Activated T-cell treated with anti-CD3 and anti-CD28 coated beads, Interleukin-2, amount 50 U/mL, for 4 hours (primary cell): ENCODE results near the gene LCAT. TPM values are rescaled to one million over a fixed set of nuclear protein-coding genes. Genes with fewer than 3 reads are reported as not detected.

Source experiments
- ATAC-seq, 2 donors: fragments of 200-7000 bp; cut with Tn5 transposase; one replicate each; pipeline ENCODE4 v1.10.0; 2021
- DNase-seq: peaks from one replicate; pipeline ENCODE4 v3.0.0-alpha.2; 2020
- H3K27me3 Mint-ChIP-seq: one replicate; pipeline ENCODE4 v1.8.0; 2021; ENCODE audit warnings: low read depth, mixed read lengths
- H3K36me3 Mint-ChIP-seq: one replicate; pipeline ENCODE4 v1.8.0; 2022; ENCODE audit warnings: mixed read lengths; ENCODE audit not compliant: insufficient read depth
- H3K4me1 Mint-ChIP-seq: one replicate; pipeline ENCODE4 v1.8.0; 2021; ENCODE audit warnings: low read depth, mixed read lengths
- H3K4me3 Mint-ChIP-seq: one replicate; pipeline ENCODE4 v1.8.0; 2021; ENCODE audit warnings: mild to moderate bottlenecking, moderate library complexity, mixed read lengths
- H3K9me3 Mint-ChIP-seq: one replicate; pipeline ENCODE4 v1.8.0; 2021; ENCODE audit warnings: mixed read lengths
- total RNA-seq, 3 donors: library from RNA; stranded (reverse); gene quantifications; one replicate each; pipeline ENCODE4 v1.2.1, GENCODE V29; 2021

LCAT gene
- total RNA-seq, 3 donors from 2014 or later = 8.0 to 9.1 (median 8.1) TPM

- DNase-seq (no peak), ATAC-seq (no peak)
- Mint-ChIP-seq H3K27me3 (no peaks in the 10 kb centered on the region), H3K4me3 (no peak overlapping the region), H3K36me3 (peaks cover 10% of the 10 kb centered on the region), H3K4me1 (peaks cover 15% of the 10 kb centered on the region), H3K9me3 (no peaks in the 10 kb centered on the region)
Measured at GRCh38 chr16:67963662-67964321, 19.9 kb upstream of the LCAT start.

- ATAC-seq (no peak), DNase-seq (no peak)
- Mint-ChIP-seq H3K9me3 (no peaks in the 10 kb centered on the region), H3K36me3 (peaks cover 12% of the 10 kb centered on the region), H3K27me3 (no peaks in the 10 kb centered on the region), H3K4me3 (no peak overlapping the region), H3K4me1 (peaks cover 15% of the 10 kb centered on the region)
Measured at GRCh38 chr16:67963292-67963661, 19.4 kb upstream of the LCAT start.

- peaks cover 14% of the 10 kb centered on the region for H3K36me3 Mint-ChIP-seq
- ATAC-seq (no peak), DNase-seq (no peak)
- H3K4me3 Mint-ChIP-seq = no peak overlapping the region
- H3K9me3 Mint-ChIP-seq = no peaks in the 10 kb centered on the region
- no peaks in the 10 kb centered on the region for H3K27me3 Mint-ChIP-seq
- peaks cover 8% of the 10 kb centered on the region for H3K4me1 Mint-ChIP-seq
Measured at GRCh38 chr16:67962135-67962534, 18.2 kb upstream of the LCAT start.

- DNase-seq = no peak
- Mint-ChIP-seq H3K27me3 (no peaks in the 10 kb centered on the region), H3K4me1 (peaks cover 2% of the 10 kb centered on the region), H3K4me3 (no peak overlapping the region), H3K9me3 (no peaks in the 10 kb centered on the region), H3K36me3 (peaks cover 14% of the 10 kb centered on the region)
- no peak for ATAC-seq
Measured at GRCh38 chr16:67961551-67961957, 17.6 kb upstream of the LCAT start.

- no peaks in the 10 kb centered on the region for H3K27me3 Mint-ChIP-seq
- H3K9me3 Mint-ChIP-seq = no peaks in the 10 kb centered on the region
- ATAC-seq (no peak), DNase-seq (no peak)
- no peaks in the 10 kb centered on the region for H3K4me1 Mint-ChIP-seq
- H3K36me3 Mint-ChIP-seq = peaks cover 14% of the 10 kb centered on the region
- no peak overlapping the region for H3K4me3 Mint-ChIP-seq
Measured at GRCh38 chr16:67959536-67960329, 15.8 kb upstream of the LCAT start.

GRCh38 chr16:67957622-67958021 is 13.7 kb upstream of the LCAT start:
- ATAC-seq (no peak), DNase-seq (no peak)
- Mint-ChIP-seq H3K27me3 (no peaks in the 10 kb centered on the region), H3K9me3 (no peaks in the 10 kb centered on the region), H3K4me3 (no peak overlapping the region), H3K4me1 (no peaks in the 10 kb centered on the region), H3K36me3 (peaks cover 11% of the 10 kb centered on the region)

GRCh38 chr16:67954421-67955196 is 10.7 kb upstream of the LCAT start:
- no peaks in the 10 kb centered on the region for H3K27me3 Mint-ChIP-seq
- no peaks in the 10 kb centered on the region for H3K9me3 Mint-ChIP-seq
- ATAC-seq (no peak), DNase-seq (no peak)
- no peak overlapping the region for H3K4me3 Mint-ChIP-seq
- H3K36me3 Mint-ChIP-seq = peaks cover 9% of the 10 kb centered on the region
- H3K4me1 Mint-ChIP-seq = no peaks in the 10 kb centered on the region

- ATAC-seq = no peak
- no peak overlapping the region for H3K4me3 Mint-ChIP-seq
- no peak for DNase-seq
- no peaks in the 10 kb centered on the region for H3K27me3 Mint-ChIP-seq
- H3K9me3 Mint-ChIP-seq = no peaks in the 10 kb centered on the region
- no peaks in the 10 kb centered on the region for H3K4me1 Mint-ChIP-seq
- peaks cover 9% of the 10 kb centered on the region for H3K36me3 Mint-ChIP-seq
Measured at GRCh38 chr16:67953641-67954375, 9.9 kb upstream of the LCAT start.

GRCh38 chr16:67951485-67951884 is 7.6 kb upstream of the LCAT start:
- Mint-ChIP-seq H3K4me3 (no peak overlapping the region), H3K27me3 (no peaks in the 10 kb centered on the region), H3K9me3 (no peaks in the 10 kb centered on the region), H3K4me1 (no peaks in the 10 kb centered on the region), H3K36me3 (peaks cover 4% of the 10 kb centered on the region)
- DNase-seq (no peak), ATAC-seq (no peak)

- H3K4me3 Mint-ChIP-seq = no peak overlapping the region
Measured at GRCh38 chr16:67950335-67950843, 6.5 kb upstream of the LCAT start.

GRCh38 chr16:67949645-67950044 is 5.7 kb upstream of the LCAT start:
- DNase-seq = no peak
- H3K36me3 Mint-ChIP-seq = peaks cover 4% of the 10 kb centered on the region
- no peaks in the 10 kb centered on the region for H3K27me3 Mint-ChIP-seq
- H3K9me3 Mint-ChIP-seq = no peaks in the 10 kb centered on the region
- no peak for ATAC-seq
- no peak overlapping the region for H3K4me3 Mint-ChIP-seq
- H3K4me1 Mint-ChIP-seq = no peaks in the 10 kb centered on the region

More at GRCh38 chr16:67950335-67950843, 6.5 kb upstream of the LCAT start:
- H3K36me3 Mint-ChIP-seq = peaks cover 4% of the 10 kb centered on the region
- ATAC-seq = no peak
- no peak for DNase-seq
- H3K27me3 Mint-ChIP-seq = no peaks in the 10 kb centered on the region
- H3K9me3 Mint-ChIP-seq = no peaks in the 10 kb centered on the region
- H3K4me1 Mint-ChIP-seq = no peaks in the 10 kb centered on the region

- Mint-ChIP-seq H3K9me3 (no peaks in the 10 kb centered on the region), H3K4me1 (no peaks in the 10 kb centered on the region), H3K36me3 (peaks cover 4% of the 10 kb centered on the region), H3K27me3 (no peaks in the 10 kb centered on the region), H3K4me3 (no peak overlapping the region)
- DNase-seq (no peak), ATAC-seq (no peak)
Measured at GRCh38 chr16:67948015-67948414, 4.1 kb upstream of the LCAT start.

GRCh38 chr16:67946966-67947558 is 3.1 kb upstream of the LCAT start:
- Mint-ChIP-seq H3K27me3 (no peaks in the 10 kb centered on the region), H3K9me3 (no peaks in the 10 kb centered on the region), H3K4me1 (peaks cover 2% of the 10 kb centered on the region), H3K36me3 (peaks cover 6% of the 10 kb centered on the region), H3K4me3 (no peak overlapping the region)
- DNase-seq = no peak
- ATAC-seq = no peak
